Measurements from ENCODE around the gene PAK5.
"Not testable (repeated sequence)": the region's sequence is repeated elsewhere in the genome, so short reads cannot be mapped to it uniquely, and the experiment has no call there.

PAK5 gene

GRCh38 chr20:9685011-9685410 lies 153.9 kb downstream of the PAK5 start:
- DNase-seq (ENCODE audit: low spot score), result no peak

GRCh38 chr20:9677100-9677623 lies 161.7 kb downstream of the PAK5 start:
- DNase-seq (ENCODE audit: low spot score), result no peak

- no peak for DNase-seq (ENCODE audit: low spot score)
These were observed 165.9 kb downstream of the PAK5 start for GRCh38 chr20:9672981-9673380.

GRCh38 chr20:9672027-9672426 lies 166.8 kb downstream of the PAK5 start:
- no peak for DNase-seq (ENCODE audit: low spot score)

- no peak for DNase-seq (ENCODE audit: low spot score)
These were observed 170.5 kb downstream of the PAK5 start for GRCh38 chr20:9668381-9668780.

- no peak for DNase-seq (ENCODE audit: low spot score)
These were observed 175.5 kb downstream of the PAK5 start for GRCh38 chr20:9663423-9663822.

- DNase-seq (ENCODE audit: low spot score), result no peak
These were observed 178.5 kb downstream of the PAK5 start for GRCh38 chr20:9660236-9660868.

GRCh38 chr20:9647741-9648140 lies 191.1 kb downstream of the PAK5 start:
- no peak for DNase-seq (ENCODE audit: low spot score)

GRCh38 chr20:9646375-9646774 lies 192.5 kb downstream of the PAK5 start:
- no peak for DNase-seq (ENCODE audit: low spot score)

- DNase-seq (ENCODE audit: low spot score), result no peak
These were observed 196.0 kb downstream of the PAK5 start for GRCh38 chr20:9642882-9643281.

GRCh38 chr20:9641499-9642000 lies 197.3 kb downstream of the PAK5 start:
- DNase-seq (ENCODE audit: low spot score), result not testable (repeated sequence)

GRCh38 chr20:9637889-9638288 lies 201.0 kb downstream of the PAK5 start:
- no peak for DNase-seq (ENCODE audit: low spot score)

GRCh38 chr20:9635750-9636149 lies 203.1 kb downstream of the PAK5 start:
- no peak for DNase-seq (ENCODE audit: low spot score)

- no peak for DNase-seq (ENCODE audit: low spot score)
These were observed 204.5 kb downstream of the PAK5 start for GRCh38 chr20:9634327-9634726.

GRCh38 chr20:9632991-9633390 lies 205.9 kb downstream of the PAK5 start:
- no peak for DNase-seq (ENCODE audit: low spot score)

GRCh38 chr20:9632265-9632664 lies 206.6 kb downstream of the PAK5 start:
- DNase-seq (ENCODE audit: low spot score), result no peak

GRCh38 chr20:9630554-9630953 lies 208.3 kb downstream of the PAK5 start:
- DNase-seq (ENCODE audit: low spot score), result no peak

- DNase-seq (ENCODE audit: low spot score), result no peak
These were observed 209.0 kb downstream of the PAK5 start for GRCh38 chr20:9629831-9630230.

- no peak for DNase-seq (ENCODE audit: low spot score)
These were observed 210.3 kb downstream of the PAK5 start for GRCh38 chr20:9628589-9628988.

- DNase-seq (ENCODE audit: low spot score), result no peak
These were observed 210.7 kb downstream of the PAK5 start for GRCh38 chr20:9628141-9628540.

GRCh38 chr20:9627219-9627618 lies 211.7 kb downstream of the PAK5 start:
- no peak for DNase-seq (ENCODE audit: low spot score)

GRCh38 chr20:9626357-9626756 lies 212.5 kb downstream of the PAK5 start:
- DNase-seq (ENCODE audit: low spot score), result no peak

GRCh38 chr20:9617940-9618339 lies 220.9 kb downstream of the PAK5 start:
- DNase-seq (ENCODE audit: low spot score), result peak; percentile 34

- peak; percentile 32 for DNase-seq (ENCODE audit: low spot score)
These were observed 221.9 kb downstream of the PAK5 start for GRCh38 chr20:9616833-9617461.

Data from HuH-7.5 (cell line).